Measurements from ENCODE around the gene ACTL7B. TPM values are rescaled to one million over a fixed set of nuclear protein-coding genes. Genes with fewer than 3 reads are reported as not detected.
A peak's percentile ranks its signal among the peaks of the same experiment; 100 is the strongest.

Gene ACTL7B
- total and polyA plus RNA-seq, 2 of the 4 experiments (the other 2 are of a cell fraction): not detected

GRCh38 chr9:108860354-108860753, 4.6 kb upstream of the ACTL7B start:
- H3K27me3 ChIP-seq (ENCODE audit: control insufficient read depth, insufficient read depth, low read length): peaks cover 2% of the 10 kb centered on the region
- no peak overlapping the region for H2BK20ac ChIP-seq (ENCODE audit: low read depth, low read length)
- no peaks in the 10 kb centered on the region for H3K4me1 ChIP-seq (ENCODE audit: control insufficient read depth, insufficient read depth, low read length)
- H3K79me1 ChIP-seq (ENCODE audit: low read depth in 1 of 2, low read length in 2 of 2): no peaks in the 10 kb centered on the region
- H3K36me3 ChIP-seq (ENCODE audit: control insufficient read depth, insufficient read depth, low read length): no peaks in the 10 kb centered on the region
- no peak overlapping the region for H3K27ac ChIP-seq (ENCODE audit: insufficient read depth, low read length)
- dilution Hi-C loops (cut with HindIII; ENCODE audit: low sequenced_read_pairs, unreplicated experiment): no loop called here
- no peak overlapping the region for H2BK15ac ChIP-seq (ENCODE audit: low read depth, low read length)
- H3K4me3 ChIP-seq (ENCODE audit: insufficient read depth, low read depth, low read length): no peak overlapping the region
- no peak overlapping the region for H3K18ac ChIP-seq (ENCODE audit: low read depth, low read length)
- POLR2A ChIA-PET (ENCODE audit: unreplicated experiment): no interaction called here
- H2BK120ac ChIP-seq (ENCODE audit: low read depth, low read length): no peak overlapping the region
- no peak overlapping the region for H3K4ac ChIP-seq (ENCODE audit: low read depth, low read length)
- H4K8ac ChIP-seq (ENCODE audit: low read depth in 2 of 2, low read length in 2 of 2): no peak overlapping the region
- no peak overlapping the region for H2AFZ ChIP-seq (replicated peaks; ENCODE audit: low read length, poor library complexity)
- BruUV-seq (replicated peaks): no TSS peak
- H2AK9ac ChIP-seq (replicated peaks; ENCODE audit: low read depth, low read length, poor library complexity): no peak overlapping the region
- CTCF ChIA-PET: interaction anchor here (1.6 kb wide), 1 partner anchor 18 kb away, joined by 4 read pairs; no protein-coding TSS in a partner anchor
- no peak overlapping the region for H4K5ac ChIP-seq (ENCODE audit: low read depth, low read length)
- no peak overlapping the region for H3K23ac ChIP-seq (ENCODE audit: low read depth, low read length)
- no peak overlapping the region for H3K56ac ChIP-seq (ENCODE audit: extremely low read depth, insufficient read depth, low read length)
- 94% methylated on average over 2 of the region's 4 CpGs; no CpG with 5 or more reads in 1 of the 2 experiments for WGBS, 2 experiments (ENCODE audit: extremely low coverage in 2 of 2, insufficient read length in 1 of 2)
- in situ Hi-C loops (cut with MboI; ENCODE audit: low sequenced_read_pairs): no loop called here
- H2BK5ac ChIP-seq (ENCODE audit: low read depth, low read length, poor library complexity, severe bottlenecking): no peak overlapping the region
- no peak overlapping the region for H2AK5ac ChIP-seq (ENCODE audit: low read depth, low read length)
- H3K9me1 ChIP-seq (ENCODE audit: insufficient read depth, low read length): no peaks in the 10 kb centered on the region
- TF ChIP-seq RAD21 (IDR thresholded peaks at IDR 0.05; ENCODE audit: low read length): no peak
- TF ChIP-seq CTCF (conservative IDR thresholded peaks at IDR 0.05; ENCODE audit: low read depth, low read length): no peak
- no peak for TF ChIP-seq BHLHE40 (IDR thresholded peaks at IDR 0.05; ENCODE audit: low read depth, low read length)
- TF ChIP-seq CEBPB (IDR thresholded peaks at IDR 0.05; ENCODE audit: low read depth, low read length): peak; percentile 83
- no peak for TF ChIP-seq MXI1 (IDR thresholded peaks at IDR 0.05; ENCODE audit: borderline replicate concordance, low read depth, low read length)
- TF ChIP-seq RFX5 (IDR thresholded peaks at IDR 0.05; ENCODE audit: low read depth, low read length): no peak
- intact Hi-C loops (cut with micrococcal nuclease): no loop called here
- H3K4me2 ChIP-seq (ENCODE audit: low read depth, low read length): no peak overlapping the region
- H3K14ac ChIP-seq (replicated peaks; ENCODE audit: low read depth, low read length): no peak overlapping the region
- ATAC-seq (ENCODE audit: low read depth) (no peak), DNase-seq (peak; percentile 7)
- H3K9ac ChIP-seq (ENCODE audit: low read depth, low read length): no peak overlapping the region
- H4K91ac ChIP-seq (ENCODE audit: insufficient read depth, low read depth, low read length): no peak overlapping the region
- no peaks in the 10 kb centered on the region for H4K20me1 ChIP-seq (ENCODE audit: insufficient read depth, low read length)
- H3K9me3 ChIP-seq (ENCODE audit: control insufficient read depth, insufficient read depth, low read length): no peaks in the 10 kb centered on the region

Measured in IMR-90 (cell line).